GM12878 (cell line): ENCODE measurements around the gene SULT6B1. TPM values are rescaled to one million over a fixed set of nuclear protein-coding genes. Genes with fewer than 3 reads are reported as not detected.

Experiments used
- ATAC-seq: fragments of 200-7000 bp; cut with Tn5 transposase; 3 replicates; pipeline ENCODE4 v1.9.1; 2020; ENCODE audit warnings: mild to moderate bottlenecking, moderate library complexity
- BruUV-seq: library from RNA; stranded (reverse); fragments of 400-500 nt; replicated peaks from 2 replicates; lab custom pipeline; 2021; lab: Mats Ljungman, UMichigan
- CTCF ChIA-PET: fragments of 300-600 bp; sonication (Branson Sonifier 250); formaldehyde crosslinking; extraction: SDS; loops from one replicate; lab custom pipeline; 2021; ENCODE audit warnings: inconsistent platforms; lab: Yijun Ruan, JAX
- POLR2A ChIA-PET: fragments of 350-600 bp; formaldehyde crosslinking; extraction: SDS; loops from one replicate; lab custom pipeline; 2021; ENCODE audit warnings: inconsistent platforms; lab: Charles Lee
- RAD21 ChIA-PET: fragments of 300-600 bp; sonication (Branson Sonifier 250); formaldehyde crosslinking; loops from one replicate; lab custom pipeline; 2023; ENCODE audit warnings: antibody characterized with exemption; ENCODE audit not compliant: unreplicated experiment; lab: Charles Lee
- SMC1A ChIA-PET: fragments of 300-600 bp; sonication (Branson Sonifier 250); formaldehyde crosslinking; loops from one replicate; lab custom pipeline; 2023; ENCODE audit not compliant: unreplicated experiment, uncharacterized antibody; lab: Charles Lee
- DNase-seq: peaks from one replicate; pipeline ENCODE4 v3.0.0-alpha.2; 2011; ENCODE audit warnings: low read depth, low spot score
- FAIRE-seq: peaks from 3 replicates; lab custom pipeline; 2011; peaks lifted over from hg19 to GRCh38; lab: Jason Lieb, UNC
- H2AFZ ChIP-seq: 2 replicates; pipeline ENCODE4 v1.6.0; 2011; ENCODE audit warnings: low read depth, low read length, control low read depth; ENCODE audit not compliant: control insufficient read depth
- H3K27ac ChIP-seq: 2 replicates; pipeline ENCODE4 v1.5.1; 2011; ENCODE audit warnings: control low read depth; ENCODE audit not compliant: control insufficient read depth, insufficient read depth
- H3K27me3 ChIP-seq, 2 experiments: replicated peaks in 1 of 2; 2 replicates each; pipeline versions ENCODE4 v1.6.0 to v1.6.1; 2011; ENCODE audit warnings: low read length in 1 of 2; ENCODE audit not compliant: control insufficient read depth in 2 of 2, insufficient read depth in 2 of 2
- H3K36me3 ChIP-seq, 2 experiments: 2 replicates each; pipeline ENCODE4 v1.5.1; 2011; ENCODE audit warnings: low read length in 1 of 2; ENCODE audit not compliant: control insufficient read depth in 2 of 2, insufficient read depth in 2 of 2
- H3K4me1 ChIP-seq: 2 replicates; pipeline ENCODE4 v1.6.1; 2011; ENCODE audit warnings: mild to moderate bottlenecking, low read length, moderate library complexity, mixed read lengths; ENCODE audit not compliant: control insufficient read depth, insufficient read depth
- H3K4me2 ChIP-seq: 2 replicates; pipeline ENCODE4 v1.6.0; 2011; ENCODE audit warnings: control low read depth; ENCODE audit not compliant: control insufficient read depth, insufficient read depth
- H3K4me3 ChIP-seq: fragments of 200-600 bp; sonication (generic); 2 replicates; pipeline ENCODE4 v1.5.1; 2016
- H3K79me2 ChIP-seq: 2 replicates; pipeline ENCODE4 v1.6.0; 2011; ENCODE audit warnings: low read length; ENCODE audit not compliant: control insufficient read depth, insufficient read depth
- H3K9ac ChIP-seq: 2 replicates; pipeline ENCODE4 v1.8.0; 2011; ENCODE audit warnings: low read length, control low read depth, mixed read lengths; ENCODE audit not compliant: control insufficient read depth, insufficient read depth
- H3K9me3 ChIP-seq: replicated peaks from 3 replicates; pipeline ENCODE4 v1.5.1; 2011; ENCODE audit warnings: mild to moderate bottlenecking, low read length; ENCODE audit not compliant: control insufficient read depth, insufficient read depth
- H4K20me1 ChIP-seq: 2 replicates; pipeline ENCODE4 v1.6.0; 2011; ENCODE audit not compliant: control insufficient read depth, insufficient read depth
- ASH2L ChIP-seq: fragments of 300-600, 200-600 bp; sonication (generic); IDR thresholded peaks from 2 replicates; pipeline ENCODE4 v1.6.1; 2017; ENCODE audit warnings: low read depth, mild to moderate bottlenecking, borderline replicate concordance
- CBX3 ChIP-seq: fragments of 200-600 bp; sonication (generic); IDR thresholded peaks from 2 replicates; pipeline ENCODE4 v1.6.1; 2016; ENCODE audit warnings: low read depth, borderline replicate concordance
- CHD4 ChIP-seq: fragments of 200-600 bp; sonication (generic); IDR thresholded peaks from 2 replicates; pipeline ENCODE4 v1.6.1; 2016; ENCODE audit warnings: mild to moderate bottlenecking
- EED ChIP-seq: sonication (generic); IDR thresholded peaks from 2 replicates; pipeline ENCODE4 v1.6.1; 2016; ENCODE audit warnings: antibody characterized with exemption, low read depth
- FOS ChIP-seq: IDR thresholded peaks from 3 replicates; pipeline ENCODE4 v1.6.1; 2011; ENCODE audit warnings: borderline replicate concordance; ENCODE audit not compliant: insufficient read length; ENCODE audit errors: extremely low read depth
- GABPA ChIP-seq: IDR thresholded peaks from 2 replicates; pipeline ENCODE4 v1.6.1; 2014; ENCODE audit warnings: antibody characterized with exemption, low read depth, mild to moderate bottlenecking, inconsistent platforms
- HDAC6 ChIP-seq: fragments of 200-600 bp; sonication (generic); IDR thresholded peaks from one replicate; pipeline ENCODE4 v1.8.0; 2017; ENCODE audit warnings: antibody characterized with exemption; ENCODE audit not compliant: unreplicated experiment
- HDGF ChIP-seq: fragments of 450-650 bp; IDR thresholded peaks from 2 replicates; pipeline ENCODE4 v1.6.1; 2016; ENCODE audit warnings: antibody characterized with exemption
- LARP7 ChIP-seq: fragments of 450-650 bp; IDR thresholded peaks from 2 replicates; pipeline ENCODE4 v1.6.1; 2017; ENCODE audit warnings: mild to moderate bottlenecking
- PAX5 ChIP-seq: IDR thresholded peaks from 2 replicates; pipeline ENCODE4 v1.6.1; 2011; ENCODE audit warnings: low read depth, low read length, borderline replicate concordance
- RAD21 ChIP-seq: IDR thresholded peaks from 2 replicates; pipeline ENCODE4 v1.6.1; 2011; ENCODE audit warnings: mild to moderate bottlenecking, low read depth, low read length, moderate library complexity; ENCODE audit not compliant: insufficient read depth
- RB1 ChIP-seq: fragments of 450-650 bp; formaldehyde crosslinking; IDR thresholded peaks from 2 replicates; pipeline ENCODE4 v1.6.1; 2017; ENCODE audit warnings: mild to moderate bottlenecking, borderline replicate concordance
- RFX5 ChIP-seq: IDR thresholded peaks from 2 replicates; pipeline ENCODE4 v1.6.1; 2011; ENCODE audit warnings: low read depth, low read length, improper control_type of control experiment
- SUZ12 ChIP-seq: fragments of 200-600 bp; sonication (generic); IDR thresholded peaks from one replicate; pipeline ENCODE4 v1.6.1; 2018; ENCODE audit warnings: antibody characterized with exemption, mild to moderate bottlenecking; ENCODE audit not compliant: unreplicated experiment
- WRNIP1 ChIP-seq: IDR thresholded peaks from 2 replicates; pipeline ENCODE4 v1.6.1; 2011; ENCODE audit warnings: low read depth, low read length, improper control_type of control experiment, borderline replicate concordance
- ZNF24 ChIP-seq: fragments of 450-650 bp; IDR thresholded peaks from 2 replicates; pipeline ENCODE4 v1.6.1; 2017; ENCODE audit warnings: antibody characterized with exemption, mild to moderate bottlenecking
- in situ Hi-C: fragments of 300-500 bp; cut with MboI; formaldehyde crosslinking; loops from 9 replicates; pipeline ENCODE4 v1.14.3; 2018; ENCODE audit warnings: mixed read lengths
- intact Hi-C: fragments of 100-400 bp; cut with micrococcal nuclease; formaldehyde crosslinking; loops from one replicate; pipeline ENCODE4 v1.14.2; 2022; ENCODE audit not compliant: unreplicated experiment
- polyA plus RNA-seq, 11 experiments: library from polyadenylated mRNA; depleted of rRNA in 4 of 11; unstranded in 6 of 11; stranded (reverse) in 5 of 11; fragments of >200 nt; fragmentation: Nextera tagmentation in 4 of 11; fragmentation: Illumina TruSeq in 1 of 11; extraction: Ambion mirVana in 4 of 11; extraction: Trizol in 1 of 11; gene quantifications; 1 replicate in 1 of 11; 2 replicates in 10 of 11; pipeline versions ENCODE4 v1.2.1 to v1.2.3, GENCODE V29; 2011 to 2016; ENCODE audit warnings: inconsistent platforms in 2 of 11, missing spikeins in 2 of 11, low read depth in 1 of 11
- total RNA-seq, 4 experiments: library from RNA; depleted of rRNA in 3 of 4; stranded (reverse); fragments of >200 nt in 3 of 4; fragmentation: Illumina TruSeq in 1 of 4; extraction: Trizol in 1 of 4; gene quantifications; 2 replicates each; pipeline versions ENCODE4 v1.2.1 to v1.2.3, GENCODE V29; 2013 to 2021
- TF ChIP-seq, protein P1 (sequence below): fragments of 450-650 bp; IDR thresholded peaks from 2 replicates; pipeline ENCODE4 v1.6.1; 2016; ENCODE audit warnings: mild to moderate bottlenecking

Gene SULT6B1
- total and polyA plus RNA-seq, 10 of the 15 experiments (the other 5 are each of a cell fraction or from before 2014, with no cell fraction given) = not detected

DNA sequence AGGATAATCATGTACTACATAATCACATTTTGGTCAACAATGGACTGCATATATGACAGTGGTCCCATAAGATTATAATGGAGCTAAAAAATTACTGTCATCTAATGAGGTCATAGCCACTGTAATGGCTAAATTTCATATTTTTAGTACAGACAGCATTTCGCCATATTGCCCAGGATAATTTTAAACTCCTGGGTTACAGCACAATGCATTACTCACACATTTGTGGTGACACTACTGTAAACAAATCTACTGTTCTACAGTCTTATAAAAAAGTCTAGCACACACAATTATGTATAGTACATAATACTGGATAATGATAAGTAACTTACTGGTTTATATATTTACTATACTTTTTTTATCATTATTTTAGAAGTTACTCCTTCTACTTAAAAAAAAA, 44.5 kb downstream of the SULT6B1 start (continued):
- no peak for TF ChIP-seq ASH2L
- TF ChIP-seq SUZ12 = no peak
- no peak for TF ChIP-seq HDGF
- no peak for TF ChIP-seq ZNF24
- no peak for TF ChIP-seq CBX3
- no peak for TF ChIP-seq PAX5

DNA sequence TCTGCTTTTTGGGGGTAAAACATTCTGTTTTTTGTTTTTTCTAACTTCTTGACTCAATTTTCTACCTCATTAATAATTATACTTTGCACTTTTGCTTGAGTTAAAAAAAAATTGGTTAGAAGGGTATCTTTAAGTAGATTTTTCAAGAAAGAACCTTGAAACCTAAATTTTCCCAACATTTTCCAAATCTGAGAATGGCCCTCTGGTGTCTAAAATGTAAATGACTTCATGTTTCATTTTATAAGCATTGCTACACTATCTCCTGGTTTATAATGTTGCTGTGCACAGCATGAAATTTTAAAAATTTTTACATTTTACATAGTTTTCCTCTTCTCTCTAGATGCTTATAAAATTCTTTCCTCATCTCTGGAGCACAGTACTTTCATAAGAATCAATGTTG, 45.9 kb downstream of the SULT6B1 start:
- Histone ChIP-seq H3K4me2 (no peak overlapping the region), H3K27ac (no peak overlapping the region), H3K4me1 (no peaks in the 10 kb centered on the region), H3K36me3 (peaks cover 0 to 53% of the 10 kb centered on the region in 2 experiments), H4K20me1 (no peaks in the 10 kb centered on the region), H3K27me3 (no peaks in the 10 kb centered on the region), H3K9me3 (no peaks in the 10 kb centered on the region), H2AFZ (no peak overlapping the region), H3K79me2 (no peaks in the 10 kb centered on the region), H3K4me3 (no peak overlapping the region), H3K9ac (no peak overlapping the region)
- DNase-seq = no peak
- RAD21 ChIA-PET = no interaction called here
- ATAC-seq = no peak
- intact Hi-C loops (no loop called here), in situ Hi-C loops (no loop called here)
- CTCF ChIA-PET = no interaction called here
- TF ChIP-seq RFX5 (no peak), WRNIP1 (no peak), RB1 (no peak), RAD21 (no peak), CHD4 (no peak), GABPA (no peak), HDAC6 (no peak), FOS (no peak), LARP7 (no peak), EED (no peak)
- TF ChIP-seq, protein P1, sequence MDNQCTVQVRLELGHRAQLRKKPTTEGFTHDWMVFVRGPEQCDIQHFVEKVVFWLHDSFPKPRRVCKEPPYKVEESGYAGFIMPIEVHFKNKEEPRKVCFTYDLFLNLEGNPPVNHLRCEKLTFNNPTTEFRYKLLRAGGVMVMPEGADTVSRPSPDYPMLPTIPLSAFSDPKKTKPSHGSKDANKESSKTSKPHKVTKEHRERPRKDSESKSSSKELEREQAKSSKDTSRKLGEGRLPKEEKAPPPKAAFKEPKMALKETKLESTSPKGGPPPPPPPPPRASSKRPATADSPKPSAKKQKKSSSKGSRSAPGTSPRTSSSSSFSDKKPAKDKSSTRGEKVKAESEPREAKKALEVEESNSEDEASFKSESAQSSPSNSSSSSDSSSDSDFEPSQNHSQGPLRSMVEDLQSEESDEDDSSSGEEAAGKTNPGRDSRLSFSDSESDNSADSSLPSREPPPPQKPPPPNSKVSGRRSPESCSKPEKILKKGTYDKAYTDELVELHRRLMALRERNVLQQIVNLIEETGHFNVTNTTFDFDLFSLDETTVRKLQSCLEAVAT = no peak
- SMC1A ChIA-PET = no interaction called here
- no TSS peak for BruUV-seq
- POLR2A ChIA-PET = interaction anchor here (0.9 kb wide), 1 partner anchor 10 kb away, joined by 3 read pairs; no protein-coding TSS in a partner anchor
- FAIRE-seq = no peak
